GM19324 (cell line): ENCODE results near the gene GHRL.

ENCODE experiments used
- ATAC-seq: cut with Tn5 transposase; IDR thresholded peaks from one replicate; pipeline ENCODE4 v1.9.1; 2021; ENCODE audit warnings: mild to moderate bottlenecking, moderate library complexity; ENCODE audit not compliant: unreplicated experiment, low FRiP score

The GHRL gene

GRCh38 chr3:10292505-10293419, at the start of gene GHRL:
GHRL (minus strand) TSS chr3:10292947; CDS start chr3:10290180, 2,767 bp downstream.
- no peak for ATAC-seq

DNA sequence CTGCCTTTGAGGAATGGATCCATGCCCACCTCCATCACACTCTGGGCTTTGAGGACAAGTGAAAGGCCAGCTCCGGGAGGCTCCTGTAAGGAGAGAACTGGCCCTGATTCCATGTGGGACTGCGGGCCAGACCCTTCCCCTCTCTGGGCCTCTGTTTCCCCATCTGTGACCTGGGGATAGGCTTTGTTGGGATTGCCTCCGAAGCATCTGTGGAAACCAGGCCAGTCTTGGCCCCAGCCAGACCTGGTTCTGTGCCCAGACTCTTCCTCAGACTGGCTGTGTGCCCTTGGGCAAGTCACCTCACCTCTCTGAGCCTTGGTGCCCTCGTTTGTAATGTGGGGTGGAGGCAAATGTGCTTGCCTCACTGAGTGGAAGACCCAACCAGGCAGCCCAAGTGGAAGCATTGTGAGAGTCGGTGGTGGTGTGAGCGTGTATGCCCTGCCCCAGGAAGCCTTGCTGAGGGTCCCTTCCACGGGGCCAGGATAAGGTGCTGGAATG, 49.2 kb upstream of the GHRL start:
- no peak for ATAC-seq

DNA sequence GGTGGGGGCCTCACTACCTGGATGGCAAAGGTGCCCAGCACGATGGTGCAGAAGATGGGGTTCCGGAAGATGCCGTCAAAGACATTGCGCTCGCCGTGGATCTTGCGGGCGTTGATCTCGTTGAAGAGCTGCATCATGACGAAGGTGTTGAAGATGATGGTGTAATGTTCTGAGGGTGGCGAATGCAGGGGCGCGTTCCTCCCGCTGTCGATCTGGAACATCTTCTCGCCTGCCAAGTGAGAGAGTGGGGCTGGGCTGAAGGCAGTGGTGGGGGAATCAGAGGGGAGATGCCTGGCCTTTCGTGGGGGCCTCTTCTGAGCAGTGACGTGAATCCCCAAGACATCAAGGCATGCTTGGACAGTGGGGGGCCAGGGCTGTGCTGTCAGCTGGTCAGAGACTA, 47.7 kb upstream of the GHRL start:
- no peak for ATAC-seq

DNA sequence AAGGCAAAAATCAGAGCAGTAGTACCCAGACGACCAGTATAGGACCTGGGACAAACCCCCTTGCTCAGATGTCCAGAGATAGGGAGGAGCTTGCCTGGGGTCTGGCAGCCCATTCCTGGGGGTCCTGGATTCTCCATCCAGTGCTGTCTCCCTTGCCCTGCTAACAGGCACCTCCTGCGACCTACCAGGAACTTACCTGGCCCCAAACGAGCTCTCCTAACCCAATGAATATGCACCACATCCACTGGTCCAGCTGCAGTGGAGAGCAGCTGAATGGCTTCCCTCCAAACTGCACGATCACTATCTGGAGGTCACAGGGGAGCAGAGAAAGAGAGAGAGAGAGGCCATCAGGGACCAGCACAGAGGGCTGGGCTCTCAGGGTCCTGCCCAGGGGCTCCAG, 47.3 kb upstream of the GHRL start:
- ATAC-seq = no peak

DNA sequence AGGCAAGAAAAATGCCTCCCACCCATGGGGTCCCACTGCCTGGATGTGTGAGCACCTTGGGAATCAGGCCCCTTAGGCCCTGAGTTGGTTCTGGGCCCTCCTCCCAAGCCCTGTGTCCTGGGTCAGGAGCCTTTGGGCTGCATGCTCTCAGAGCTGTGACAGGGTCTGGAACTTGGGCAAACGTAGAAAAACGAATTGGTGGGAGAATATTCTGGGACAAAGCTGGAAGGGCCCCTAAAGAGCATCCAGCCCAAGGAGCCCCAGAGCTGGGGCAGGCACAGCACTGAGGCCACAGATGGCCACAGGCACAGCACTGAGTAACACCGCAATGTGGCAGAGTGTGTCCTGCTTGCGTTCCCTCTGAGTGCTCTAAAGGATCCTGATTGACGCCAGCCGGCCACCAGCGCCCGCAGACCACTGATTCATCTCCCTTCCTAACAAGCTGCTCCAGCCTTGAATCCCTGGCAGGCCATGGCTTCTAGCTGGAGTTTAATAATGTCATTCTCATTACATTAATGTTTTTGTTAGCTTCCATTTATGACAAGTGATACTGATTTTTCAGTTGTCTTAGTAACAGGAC, 46.7 kb upstream of the GHRL start:
- no peak for ATAC-seq

- no peak for ATAC-seq
Measured at GRCh38 chr3:10338591-10339353, 46.0 kb upstream of the GHRL start.

DNA sequence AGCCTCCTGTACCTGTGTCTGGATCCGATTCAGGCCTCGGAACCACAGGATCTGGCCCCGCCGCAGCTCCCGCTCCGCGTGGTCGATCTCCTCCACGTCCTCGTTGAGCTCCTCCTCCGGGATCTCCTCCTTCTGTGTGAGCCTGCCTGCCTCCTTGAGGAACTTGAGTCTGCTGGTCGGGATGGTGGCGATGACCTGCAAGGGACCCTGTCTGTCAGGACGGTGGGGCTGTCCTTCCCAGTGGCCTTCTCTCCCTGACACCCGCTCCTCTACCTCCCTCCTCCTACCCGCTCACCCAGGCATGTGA, 45.4 kb upstream of the GHRL start:
- ATAC-seq = no peak

- no peak for ATAC-seq
Measured at GRCh38 chr3:10337323-10338163, 44.8 kb upstream of the GHRL start.

DNA sequence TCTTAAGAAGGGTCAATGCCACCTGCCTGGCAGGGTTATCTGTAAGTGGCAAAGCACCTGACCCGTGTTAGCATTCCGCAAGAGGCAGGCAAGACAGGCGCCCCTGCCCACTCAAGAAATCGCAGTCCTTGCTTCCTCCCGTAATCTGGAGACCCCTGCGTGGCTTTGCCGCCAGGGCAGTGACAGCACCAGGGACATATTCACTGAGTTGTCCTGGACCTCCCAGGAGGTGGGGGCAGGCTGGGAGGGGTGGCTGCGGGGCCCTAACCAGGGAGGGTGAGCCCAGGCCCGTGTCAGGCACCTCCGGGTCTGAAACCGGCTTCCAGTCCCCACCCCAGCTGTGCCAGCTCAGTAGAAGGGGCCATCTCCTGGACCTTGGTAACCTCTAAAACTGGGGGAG, 44.0 kb upstream of the GHRL start:
- ATAC-seq = no peak

GRCh38 chr3:10335871-10336622, 43.3 kb upstream of the GHRL start:
- ATAC-seq = no peak

DNA sequence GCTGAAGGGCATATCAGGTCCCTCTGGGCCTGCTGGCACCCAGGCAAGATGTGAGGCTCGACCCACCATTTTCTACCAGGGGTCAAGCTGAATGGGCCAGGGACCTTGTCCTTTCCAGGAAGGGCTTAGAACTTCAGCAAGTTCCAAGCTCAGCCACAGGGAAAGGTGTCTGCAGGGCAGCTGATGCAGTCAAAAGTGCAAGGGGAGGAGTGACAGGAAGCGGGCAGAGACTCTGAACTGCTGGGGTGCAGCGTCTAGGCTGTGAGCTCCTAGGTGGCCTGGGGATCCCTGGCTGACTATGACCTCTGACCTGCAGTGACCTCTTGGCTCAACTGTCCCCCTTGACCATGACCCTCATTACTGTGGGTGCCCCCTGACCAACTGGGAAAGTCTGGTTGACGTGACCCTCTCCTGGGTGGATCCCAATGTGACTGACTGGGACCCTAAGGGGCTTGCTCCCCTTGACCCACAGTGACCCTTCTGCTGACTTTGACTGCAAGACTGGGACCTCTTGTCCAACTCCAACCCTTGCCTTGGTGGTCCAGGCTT, 42.5 kb upstream of the GHRL start:
- no peak for ATAC-seq

DNA sequence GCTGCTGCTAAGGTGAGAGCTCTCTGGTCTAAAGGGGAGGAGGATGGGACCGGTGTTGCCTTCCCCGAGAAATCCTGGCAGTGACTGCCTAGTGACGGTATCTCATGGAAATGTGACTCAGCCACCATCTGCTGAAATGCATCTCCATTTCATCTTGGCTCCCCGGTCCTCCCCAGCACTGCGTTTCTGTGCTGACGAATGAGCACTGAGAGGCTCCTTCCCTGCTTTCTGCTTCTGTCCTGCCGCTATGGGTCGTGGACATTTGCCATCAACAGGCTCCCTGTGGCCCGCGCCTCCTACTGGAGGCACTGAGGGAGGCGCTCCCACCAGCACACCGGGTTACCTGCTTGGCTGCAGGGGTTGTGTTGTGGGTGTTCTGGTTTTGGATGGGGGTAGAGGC, 41.7 kb upstream of the GHRL start:
- no peak for ATAC-seq

- no peak for ATAC-seq
Measured at GRCh38 chr3:10334042-10334441, 41.3 kb upstream of the GHRL start.

DNA sequence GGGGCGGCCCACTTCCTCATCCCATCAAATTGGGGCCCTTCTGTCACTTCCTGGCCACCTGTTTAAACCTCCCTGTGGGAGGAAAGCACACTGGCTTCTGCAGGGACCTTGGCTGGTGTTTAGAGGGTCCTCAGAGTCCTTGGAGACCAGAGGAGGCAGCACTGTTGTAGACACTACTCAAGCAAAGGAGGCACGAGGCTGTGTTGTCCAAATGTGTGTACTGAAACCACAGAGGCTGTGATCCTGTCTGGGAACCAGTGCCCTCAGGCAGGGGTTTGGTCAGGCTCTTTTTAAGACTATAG, 40.6 kb upstream of the GHRL start:
- no peak for ATAC-seq

- ATAC-seq = no peak
Measured at GRCh38 chr3:10332481-10333348, 40.0 kb upstream of the GHRL start.

DNA sequence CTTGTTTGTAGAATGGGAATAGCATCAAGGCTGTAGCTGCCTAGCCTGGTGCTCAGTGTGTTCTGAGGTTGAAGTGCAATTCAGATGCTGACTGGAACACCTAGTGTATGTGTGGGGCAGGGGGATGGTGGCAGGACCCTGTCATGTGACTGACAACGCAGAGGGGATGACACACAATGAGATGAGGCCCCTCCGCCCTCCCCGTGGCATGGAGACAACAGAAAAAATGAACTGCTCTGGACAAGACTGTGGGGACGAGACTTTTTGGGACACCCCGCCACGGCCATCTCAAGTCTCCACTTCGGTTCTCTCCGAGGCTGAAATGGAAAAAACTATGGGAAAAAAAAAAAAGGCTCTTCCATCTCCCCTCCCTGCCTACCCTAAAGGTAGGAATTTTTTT, 38.6 kb upstream of the GHRL start:
- no peak for ATAC-seq

DNA sequence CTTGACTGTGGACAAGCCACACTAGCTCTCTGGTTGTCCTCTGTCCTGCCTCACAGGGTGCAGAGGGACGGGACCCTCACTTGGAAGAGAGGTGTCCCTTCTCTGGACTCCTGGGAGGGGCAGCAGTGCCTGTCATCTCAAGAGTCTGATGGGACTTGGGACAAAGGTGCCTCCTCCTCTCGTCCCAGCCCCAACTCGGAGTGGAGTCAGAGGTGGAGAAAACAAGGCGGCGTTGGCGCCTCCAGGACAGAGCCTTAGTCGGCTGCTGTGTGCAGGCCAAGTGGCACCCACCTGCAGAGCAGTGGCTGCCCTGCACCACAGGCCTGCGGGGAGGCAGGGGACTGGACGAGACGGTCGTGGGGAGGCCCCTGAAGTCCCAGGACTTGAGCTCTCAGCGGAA, 37.6 kb upstream of the GHRL start:
- ATAC-seq = no peak

DNA sequence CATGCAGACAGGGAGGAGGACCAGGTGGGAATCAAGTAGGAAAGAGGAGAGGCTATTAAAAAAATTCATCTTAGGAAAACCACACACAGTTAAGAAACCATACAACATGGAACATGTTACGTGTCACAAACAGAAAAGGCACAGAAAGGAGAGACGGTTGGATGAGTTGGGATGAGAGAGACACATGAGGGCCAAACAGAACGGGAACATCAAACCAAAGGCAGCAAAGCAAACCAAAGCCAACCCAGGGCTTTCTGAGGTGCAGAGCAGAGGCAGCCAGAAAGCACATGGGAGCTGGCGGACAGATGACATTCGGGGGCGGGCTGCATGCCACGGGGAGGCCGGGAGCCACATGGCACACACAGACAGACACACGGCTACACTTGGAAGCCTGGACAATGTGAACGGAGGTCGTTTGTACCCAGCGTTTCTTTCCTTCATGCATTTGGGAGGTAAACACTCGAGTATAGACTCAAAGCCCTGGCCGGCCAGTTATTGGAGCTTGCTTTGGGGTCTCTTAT, 36.8 kb upstream of the GHRL start:
- no peak for ATAC-seq
